Stimulated activated CD4-positive, alpha-beta T cell treated with anti-CD3 and anti-CD28 coated beads, Interleukin-1b, Interleukin-23, amount 100 ng/mL, for 24 hours (primary cell): ENCODE results near the gene ARFGAP2.
A peak's percentile ranks its signal among the peaks of the same experiment; 100 is the strongest.

ENCODE experiments used
- DNase-seq, 4 experiments: peaks; one replicate each; pipeline ENCODE4 v3.0.0-alpha.2; 2020; ENCODE audit warnings: low read depth in 4 of 4, low spot score in 1 of 4

Gene ARFGAP2

GRCh38 chr11:47171856-47172255, 4.8 kb downstream of the ARFGAP2 start:
- no peak for DNase-seq

- DNase-seq = no peak
Observed at GRCh38 chr11:47171061-47171838, 5.4 kb downstream of the ARFGAP2 start.

GRCh38 chr11:47166368-47166767, 10.3 kb downstream of the ARFGAP2 start:
- DNase-seq = no peak

GRCh38 chr11:47165253-47165840, 11.3 kb downstream of the ARFGAP2 start:
- no peak for DNase-seq

GRCh38 chr11:47164321-47164720, 12.4 kb downstream of the ARFGAP2 start:
- DNase-seq = no peak

- no peak for DNase-seq
Observed at GRCh38 chr11:47163898-47164297, 12.8 kb downstream of the ARFGAP2 start.

GRCh38 chr11:47163193-47163592, 13.5 kb downstream of the ARFGAP2 start:
- no peak for DNase-seq

- no peak for DNase-seq
Observed at GRCh38 chr11:47162426-47162825, 14.3 kb downstream of the ARFGAP2 start.

GRCh38 chr11:47161890-47162289, 14.8 kb downstream of the ARFGAP2 start:
- no peak for DNase-seq

GRCh38 chr11:47161134-47161854, 15.4 kb downstream of the ARFGAP2 start:
- peak in 2 of 4 experiments; percentile 34 to 44 for DNase-seq

GRCh38 chr11:47160753-47161133, 15.9 kb downstream of the ARFGAP2 start:
- no peak for DNase-seq

GRCh38 chr11:47158242-47158641, 18.4 kb downstream of the ARFGAP2 start:
- DNase-seq = no peak

- no peak for DNase-seq
Observed at GRCh38 chr11:47157805-47158204, 18.9 kb downstream of the ARFGAP2 start.

GRCh38 chr11:47156951-47157350, 19.7 kb downstream of the ARFGAP2 start:
- no peak for DNase-seq

GRCh38 chr11:47156333-47156732, 20.3 kb downstream of the ARFGAP2 start:
- no peak for DNase-seq

GRCh38 chr11:47155879-47156278, 20.8 kb downstream of the ARFGAP2 start:
- no peak for DNase-seq

- no peak for DNase-seq
Observed at GRCh38 chr11:47154616-47155570, 21.8 kb downstream of the ARFGAP2 start.

GRCh38 chr11:47152953-47153950, 23.4 kb downstream of the ARFGAP2 start:
- peak in 3 of 4 experiments; percentile 24 to 48 (median 36) for DNase-seq

GRCh38 chr11:47152126-47152952, 24.3 kb downstream of the ARFGAP2 start:
- no peak for DNase-seq
